ENCODE results near the gene CHST9.

CHST9 gene

GRCh38 chr18:27007880-27008279 is 177.2 kb downstream of the CHST9 start:
- Histone ChIP-seq H3K4me1 (ENCODE audit: control insufficient read depth, insufficient read depth, low read length) (peaks cover 10% of the 10 kb centered on the region), H3K27me3 (ENCODE audit: control insufficient read depth, insufficient read depth, low read length) (no peaks in the 10 kb centered on the region), H3K27ac (ENCODE audit: low read depth, low read length) (no peak overlapping the region), H3K4me3 (ENCODE audit: low read depth, low read length) (no peak overlapping the region), H3K9ac (ENCODE audit: low read depth, low read length) (no peak overlapping the region), H3K9me3 (ENCODE audit: control insufficient read depth, insufficient read depth, low read length) (no peaks in the 10 kb centered on the region), H3K36me3 (ENCODE audit: control insufficient read depth, insufficient read depth, low read length) (no peaks in the 10 kb centered on the region)

DNA sequence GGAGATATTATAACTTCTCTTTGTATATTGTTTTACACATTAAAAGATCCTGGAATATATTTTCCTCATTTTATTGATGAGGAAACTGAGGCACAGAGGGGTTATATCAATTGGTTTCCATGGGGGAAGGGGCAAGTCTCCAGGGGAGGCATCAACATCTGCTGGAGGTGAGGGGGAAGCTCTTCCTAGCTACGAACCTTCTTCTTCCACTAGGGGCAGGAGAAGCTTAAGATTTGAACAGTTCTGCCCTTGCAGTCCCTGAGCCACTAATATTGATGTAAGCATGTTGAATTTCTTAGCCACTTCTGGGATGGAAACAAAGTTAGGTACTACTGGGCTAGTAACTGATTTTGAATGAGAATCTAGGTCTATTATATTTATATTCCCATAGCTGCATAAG is 179.5 kb downstream of the CHST9 start:
- Histone ChIP-seq H3K27me3 (ENCODE audit: control insufficient read depth, insufficient read depth, low read length) (no peaks in the 10 kb centered on the region), H3K36me3 (ENCODE audit: control insufficient read depth, insufficient read depth, low read length) (no peaks in the 10 kb centered on the region), H3K4me3 (ENCODE audit: low read depth, low read length) (no peak overlapping the region), H3K9me3 (ENCODE audit: control insufficient read depth, insufficient read depth, low read length) (no peaks in the 10 kb centered on the region), H3K9ac (ENCODE audit: low read depth, low read length) (no peak overlapping the region), H3K27ac (ENCODE audit: low read depth, low read length) (no peak overlapping the region), H3K4me1 (ENCODE audit: control insufficient read depth, insufficient read depth, low read length) (peaks cover 10% of the 10 kb centered on the region)

DNA sequence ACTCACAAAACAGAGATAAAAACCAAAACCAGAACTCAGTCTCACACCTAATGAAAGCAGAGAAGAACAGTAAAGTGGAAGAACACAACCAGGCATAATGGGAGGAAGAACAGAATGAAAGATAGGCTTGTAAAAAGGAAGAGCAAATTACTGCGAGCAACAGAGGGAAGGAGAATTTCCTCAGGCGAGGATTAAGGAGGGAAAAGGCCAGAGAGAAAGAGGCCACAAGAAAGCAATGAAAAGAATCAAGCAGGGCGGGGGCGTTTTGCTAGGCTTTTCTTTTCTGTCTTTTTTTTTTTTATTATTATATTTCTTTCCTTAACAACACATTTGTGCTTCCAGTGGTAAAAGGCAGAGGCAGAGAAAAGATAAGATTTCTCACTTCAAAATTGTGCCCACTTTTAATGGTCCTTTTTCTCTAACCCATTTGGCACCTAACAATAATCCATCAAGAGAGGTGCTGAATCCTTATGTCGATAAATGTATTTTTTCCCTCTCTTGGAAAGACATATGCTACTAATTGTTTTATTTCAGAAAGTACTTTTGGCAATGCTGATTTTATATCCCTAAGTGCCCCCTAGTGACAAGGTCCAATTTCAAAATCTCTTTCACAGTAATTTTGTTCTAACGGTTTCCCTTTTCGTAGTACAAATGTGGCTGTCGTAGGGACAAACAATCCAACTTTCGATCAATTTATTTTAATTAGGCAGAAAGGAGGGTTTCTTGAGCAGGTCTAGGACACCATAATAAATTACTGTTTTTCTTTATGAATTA is 180.9 kb downstream of the CHST9 start:
- H3K9me3 ChIP-seq (ENCODE audit: control insufficient read depth, insufficient read depth, low read length) = no peaks in the 10 kb centered on the region
- H3K27me3 ChIP-seq (ENCODE audit: control insufficient read depth, insufficient read depth, low read length) = no peaks in the 10 kb centered on the region
- no peak overlapping the region for H3K9ac ChIP-seq (ENCODE audit: low read depth, low read length)
- H3K4me1 ChIP-seq (ENCODE audit: control insufficient read depth, insufficient read depth, low read length) = peaks cover 8% of the 10 kb centered on the region
- no peak overlapping the region for H3K27ac ChIP-seq (ENCODE audit: low read depth, low read length)
- no peak overlapping the region for H3K4me3 ChIP-seq (ENCODE audit: low read depth, low read length)
- no peaks in the 10 kb centered on the region for H3K36me3 ChIP-seq (ENCODE audit: control insufficient read depth, insufficient read depth, low read length)

DNA sequence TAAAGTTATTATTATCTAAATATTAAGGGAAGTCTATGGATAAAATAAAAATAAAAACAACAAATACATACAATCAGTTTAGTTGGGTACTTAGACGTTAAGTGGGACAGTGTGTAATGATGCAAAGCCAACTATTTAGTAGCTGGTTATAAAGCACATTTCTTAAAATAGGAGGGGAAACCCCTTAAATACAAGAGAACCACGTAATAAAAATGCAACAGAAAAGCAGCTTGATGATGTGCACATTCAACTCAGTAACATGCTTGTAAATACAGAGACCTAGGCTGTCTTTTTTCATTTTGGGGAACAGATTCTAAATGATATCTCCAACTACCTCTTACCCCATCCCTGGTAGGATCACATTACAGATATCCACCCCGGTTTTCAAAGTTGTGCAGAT is 185.3 kb downstream of the CHST9 start:
- Histone ChIP-seq H3K27ac (ENCODE audit: low read depth, low read length) (no peak overlapping the region), H3K9me3 (ENCODE audit: control insufficient read depth, insufficient read depth, low read length) (no peaks in the 10 kb centered on the region), H3K4me1 (ENCODE audit: control insufficient read depth, insufficient read depth, low read length) (no peaks in the 10 kb centered on the region; the same call in 1 of the 2 replicates), H3K9ac (ENCODE audit: low read depth, low read length) (no peak overlapping the region), H3K36me3 (ENCODE audit: control insufficient read depth, insufficient read depth, low read length) (no peaks in the 10 kb centered on the region), H3K4me3 (ENCODE audit: low read depth, low read length) (no peak overlapping the region), H3K27me3 (ENCODE audit: control insufficient read depth, insufficient read depth, low read length) (no peaks in the 10 kb centered on the region)

GRCh38 chr18:26993568-26993967 is 191.5 kb downstream of the CHST9 start:
- no peaks in the 10 kb centered on the region for H3K4me1 ChIP-seq (ENCODE audit: control insufficient read depth, insufficient read depth, low read length)

DNA sequence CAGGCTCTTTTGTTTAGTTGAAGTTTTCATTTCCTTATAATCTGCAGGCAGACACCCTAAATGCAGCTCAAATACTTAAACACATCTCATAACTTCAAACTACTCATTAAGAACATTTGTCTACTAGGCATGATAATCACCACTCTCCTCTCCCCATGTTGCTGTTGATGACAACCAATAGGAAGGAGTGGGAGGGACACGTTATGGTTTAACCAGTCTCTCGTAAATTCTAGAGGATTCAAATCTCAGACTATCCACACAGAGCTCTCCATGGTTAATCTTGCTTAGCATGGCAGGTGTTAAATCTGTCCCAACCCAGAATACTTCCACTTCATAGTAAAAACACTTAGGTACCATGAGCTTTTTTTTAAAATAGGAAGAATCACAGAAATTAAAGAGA is 192.2 kb downstream of the CHST9 start:
- H3K36me3 ChIP-seq (ENCODE audit: control insufficient read depth, insufficient read depth, low read length) = no peaks in the 10 kb centered on the region

More at GRCh38 chr18:26993568-26993967, 191.5 kb downstream of the CHST9 start:
- Histone ChIP-seq H3K27ac (ENCODE audit: low read depth, low read length) (no peak overlapping the region), H3K36me3 (ENCODE audit: control insufficient read depth, insufficient read depth, low read length) (no peaks in the 10 kb centered on the region), H3K9me3 (ENCODE audit: control insufficient read depth, insufficient read depth, low read length) (0 out of 2 replicates have a peak, but pooled peaks cover 6% of the 10 kb centered on the region), H3K27me3 (ENCODE audit: control insufficient read depth, insufficient read depth, low read length) (no peaks in the 10 kb centered on the region), H3K9ac (ENCODE audit: low read depth, low read length) (no peak overlapping the region), H3K4me3 (ENCODE audit: low read depth, low read length) (no peak overlapping the region)

GRCh38 chr18:26989842-26990241 is 195.3 kb downstream of the CHST9 start:
- no peaks in the 10 kb centered on the region for H3K4me1 ChIP-seq (ENCODE audit: control insufficient read depth, insufficient read depth, low read length)
- H3K36me3 ChIP-seq (ENCODE audit: control insufficient read depth, insufficient read depth, low read length) = no peaks in the 10 kb centered on the region
- 0 out of 2 replicates have a peak, but pooled peaks cover 6% of the 10 kb centered on the region for H3K9me3 ChIP-seq (ENCODE audit: control insufficient read depth, insufficient read depth, low read length)
- no peak overlapping the region for H3K9ac ChIP-seq (ENCODE audit: low read depth, low read length)
- H3K27me3 ChIP-seq (ENCODE audit: control insufficient read depth, insufficient read depth, low read length) = no peaks in the 10 kb centered on the region
- H3K27ac ChIP-seq (ENCODE audit: low read depth, low read length) = no peak overlapping the region
- no peak overlapping the region for H3K4me3 ChIP-seq (ENCODE audit: low read depth, low read length)

More for the DNA sequence above, 192.2 kb downstream of the CHST9 start:
- Histone ChIP-seq H3K9ac (ENCODE audit: low read depth, low read length) (no peak overlapping the region), H3K4me1 (ENCODE audit: control insufficient read depth, insufficient read depth, low read length) (no peaks in the 10 kb centered on the region), H3K4me3 (ENCODE audit: low read depth, low read length) (no peak overlapping the region), H3K9me3 (ENCODE audit: control insufficient read depth, insufficient read depth, low read length) (0 out of 2 replicates have a peak, but pooled peaks cover 6% of the 10 kb centered on the region), H3K27me3 (ENCODE audit: control insufficient read depth, insufficient read depth, low read length) (no peaks in the 10 kb centered on the region), H3K27ac (ENCODE audit: low read depth, low read length) (no peak overlapping the region)

- Histone ChIP-seq H3K27me3 (ENCODE audit: control insufficient read depth, insufficient read depth, low read length) (no peaks in the 10 kb centered on the region), H3K9me3 (ENCODE audit: control insufficient read depth, insufficient read depth, low read length) (no peaks in the 10 kb centered on the region), H3K9ac (ENCODE audit: low read depth, low read length) (no peak overlapping the region), H3K4me1 (ENCODE audit: control insufficient read depth, insufficient read depth, low read length) (no peaks in the 10 kb centered on the region), H3K27ac (ENCODE audit: low read depth, low read length) (no peak overlapping the region), H3K36me3 (ENCODE audit: control insufficient read depth, insufficient read depth, low read length) (no peaks in the 10 kb centered on the region), H3K4me3 (ENCODE audit: low read depth, low read length) (no peak overlapping the region)
These were observed 203.6 kb downstream of the CHST9 start for GRCh38 chr18:26981360-26982082.

GRCh38 chr18:26978812-26979341 is 206.2 kb downstream of the CHST9 start:
- H3K9me3 ChIP-seq (ENCODE audit: control insufficient read depth, insufficient read depth, low read length) = no peaks in the 10 kb centered on the region
- H3K36me3 ChIP-seq (ENCODE audit: control insufficient read depth, insufficient read depth, low read length) = no peaks in the 10 kb centered on the region
- no peak overlapping the region for H3K9ac ChIP-seq (ENCODE audit: low read depth, low read length)
- no peaks in the 10 kb centered on the region for H3K4me1 ChIP-seq (ENCODE audit: control insufficient read depth, insufficient read depth, low read length)
- H3K27ac ChIP-seq (ENCODE audit: low read depth, low read length) = no peak overlapping the region
- H3K27me3 ChIP-seq (ENCODE audit: control insufficient read depth, insufficient read depth, low read length) = no peaks in the 10 kb centered on the region
- no peak overlapping the region for H3K4me3 ChIP-seq (ENCODE audit: low read depth, low read length)

GRCh38 chr18:26977781-26978180 is 207.3 kb downstream of the CHST9 start:
- Histone ChIP-seq H3K27ac (ENCODE audit: low read depth, low read length) (no peak overlapping the region), H3K9ac (ENCODE audit: low read depth, low read length) (no peak overlapping the region)

DNA sequence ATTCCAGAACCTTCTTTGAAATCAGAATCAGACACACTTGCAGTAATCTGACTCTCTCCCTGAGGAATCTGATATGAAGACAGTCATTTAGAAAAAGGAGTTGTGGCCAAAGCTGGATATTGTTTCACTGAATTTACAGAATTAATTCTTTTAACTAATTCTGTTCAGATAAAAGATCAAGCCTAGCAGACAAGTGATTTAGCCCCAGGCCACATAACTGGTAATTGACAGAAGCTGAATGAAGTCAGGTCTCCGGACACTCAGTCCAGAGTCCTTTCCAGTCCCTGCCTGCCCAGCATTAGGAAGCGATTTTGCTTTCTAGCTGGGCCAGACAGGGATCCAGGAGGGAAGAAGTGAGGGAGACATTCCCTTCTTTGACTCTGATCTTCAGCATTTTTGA is 208.9 kb downstream of the CHST9 start:
- Histone ChIP-seq H3K4me1 (ENCODE audit: control insufficient read depth, insufficient read depth, low read length) (no peaks in the 10 kb centered on the region), H3K27ac (ENCODE audit: low read depth, low read length) (no peak overlapping the region), H3K36me3 (ENCODE audit: control insufficient read depth, insufficient read depth, low read length) (no peaks in the 10 kb centered on the region), H3K27me3 (ENCODE audit: control insufficient read depth, insufficient read depth, low read length) (no peaks in the 10 kb centered on the region), H3K9ac (ENCODE audit: low read depth, low read length) (no peak overlapping the region), H3K4me3 (ENCODE audit: low read depth, low read length) (no peak overlapping the region), H3K9me3 (ENCODE audit: control insufficient read depth, insufficient read depth, low read length) (no peaks in the 10 kb centered on the region)

More at GRCh38 chr18:26977781-26978180, 207.3 kb downstream of the CHST9 start:
- Histone ChIP-seq H3K27me3 (ENCODE audit: control insufficient read depth, insufficient read depth, low read length) (no peaks in the 10 kb centered on the region), H3K36me3 (ENCODE audit: control insufficient read depth, insufficient read depth, low read length) (no peaks in the 10 kb centered on the region), H3K9me3 (ENCODE audit: control insufficient read depth, insufficient read depth, low read length) (no peaks in the 10 kb centered on the region), H3K4me3 (ENCODE audit: low read depth, low read length) (no peak overlapping the region), H3K4me1 (ENCODE audit: control insufficient read depth, insufficient read depth, low read length) (no peaks in the 10 kb centered on the region)

Data from HUES48 (cell line).